Activated naive CD4-positive, alpha-beta T cell treated with anti-CD3 and anti-CD28 coated beads, Interleukin-2, amount 50 U/mL, for 16 hours (primary cell): ENCODE measurements around the gene CCNG2.

ENCODE experiments used
- DNase-seq: peaks from one replicate; pipeline ENCODE4 v3.0.0-alpha.2; 2020

CCNG2 gene

GRCh38 chr4:77147079-77147782 is 9.8 kb upstream of the CCNG2 start:
- no peak for DNase-seq

DNA sequence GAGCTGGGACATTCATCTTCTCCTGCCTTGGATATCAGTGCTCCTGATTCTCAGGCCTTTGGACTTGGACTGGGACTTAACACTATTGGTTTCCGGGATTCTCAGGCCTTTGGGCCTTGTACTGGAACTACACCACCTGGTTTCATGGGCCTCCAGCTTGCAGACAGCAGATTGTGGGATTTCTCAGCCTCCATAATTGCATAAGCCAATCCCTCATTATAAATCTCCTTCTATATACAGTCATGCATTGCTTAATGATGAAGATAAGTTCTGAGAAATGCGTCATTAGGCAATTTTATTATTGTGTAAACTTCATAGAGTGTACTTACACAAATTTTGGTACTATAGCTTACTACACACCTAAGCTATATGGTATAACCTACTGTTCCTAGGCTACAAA is 8.9 kb upstream of the CCNG2 start:
- no peak for DNase-seq

- no peak for DNase-seq
Measured at GRCh38 chr4:77149789-77150188, 7.2 kb upstream of the CCNG2 start.

- no peak for DNase-seq
Measured at GRCh38 chr4:77151241-77151640, 5.8 kb upstream of the CCNG2 start.

DNA sequence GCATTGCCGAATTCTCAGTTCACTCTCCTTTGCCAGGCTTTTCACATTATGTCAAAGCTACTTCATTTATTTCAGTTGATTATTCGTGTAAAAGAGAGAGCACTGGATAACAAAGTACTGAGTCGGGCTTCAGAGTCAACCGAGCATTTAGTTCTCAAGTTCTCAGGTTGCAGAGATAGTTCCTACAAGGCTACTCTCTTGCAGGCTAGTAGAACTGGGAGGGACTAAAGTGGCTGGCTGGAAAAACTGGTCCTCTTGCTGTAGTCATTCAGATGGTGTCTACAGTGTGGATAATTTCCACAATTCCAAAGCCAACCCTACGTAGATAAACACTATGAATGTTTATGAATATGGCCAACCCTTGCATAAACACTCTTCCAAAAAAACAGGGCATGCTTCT is 4.6 kb upstream of the CCNG2 start:
- no peak for DNase-seq

DNA sequence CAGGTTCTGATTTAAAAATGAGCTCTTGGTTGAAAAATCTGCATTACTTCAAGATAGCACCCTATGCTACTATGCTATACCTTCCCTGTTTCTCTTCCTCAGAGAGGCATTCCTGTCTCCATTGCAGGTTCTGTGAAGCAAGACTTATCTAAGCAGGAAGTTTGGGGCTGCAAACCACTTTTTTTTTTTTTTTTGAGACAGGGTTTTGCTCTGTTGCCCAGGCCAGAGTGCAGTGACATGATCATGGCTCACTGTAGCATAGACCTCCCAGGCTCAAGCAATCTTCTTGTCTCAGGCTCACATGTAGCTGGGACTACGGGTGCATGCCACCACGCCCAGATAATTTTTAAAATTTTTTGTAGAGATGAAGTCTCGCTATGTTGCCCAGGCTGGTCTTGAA is 4.0 kb upstream of the CCNG2 start:
- DNase-seq, result no peak

DNA sequence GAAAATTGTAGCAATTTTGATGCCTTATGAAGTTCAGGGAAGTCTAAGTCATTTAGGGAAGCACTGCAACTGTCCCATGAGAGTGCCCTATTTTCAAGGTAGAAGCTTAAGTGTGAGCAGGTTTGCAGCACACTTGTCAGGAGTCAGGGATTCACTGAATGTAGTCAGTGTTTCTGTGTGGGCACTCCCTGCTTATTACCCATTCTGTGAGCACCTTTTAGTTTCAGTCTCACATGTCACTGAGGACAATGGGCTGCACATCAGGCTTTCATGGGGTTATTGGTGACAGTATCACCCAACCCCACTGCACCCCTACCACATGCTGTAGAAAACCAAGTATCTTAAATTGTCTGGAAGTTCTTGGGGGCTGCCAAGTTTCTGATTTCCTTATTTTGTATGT is 2.9 kb upstream of the CCNG2 start:
- DNase-seq, result no peak

- DNase-seq, result no peak
Measured at GRCh38 chr4:77154761-77155499, 2.1 kb upstream of the CCNG2 start.

DNA sequence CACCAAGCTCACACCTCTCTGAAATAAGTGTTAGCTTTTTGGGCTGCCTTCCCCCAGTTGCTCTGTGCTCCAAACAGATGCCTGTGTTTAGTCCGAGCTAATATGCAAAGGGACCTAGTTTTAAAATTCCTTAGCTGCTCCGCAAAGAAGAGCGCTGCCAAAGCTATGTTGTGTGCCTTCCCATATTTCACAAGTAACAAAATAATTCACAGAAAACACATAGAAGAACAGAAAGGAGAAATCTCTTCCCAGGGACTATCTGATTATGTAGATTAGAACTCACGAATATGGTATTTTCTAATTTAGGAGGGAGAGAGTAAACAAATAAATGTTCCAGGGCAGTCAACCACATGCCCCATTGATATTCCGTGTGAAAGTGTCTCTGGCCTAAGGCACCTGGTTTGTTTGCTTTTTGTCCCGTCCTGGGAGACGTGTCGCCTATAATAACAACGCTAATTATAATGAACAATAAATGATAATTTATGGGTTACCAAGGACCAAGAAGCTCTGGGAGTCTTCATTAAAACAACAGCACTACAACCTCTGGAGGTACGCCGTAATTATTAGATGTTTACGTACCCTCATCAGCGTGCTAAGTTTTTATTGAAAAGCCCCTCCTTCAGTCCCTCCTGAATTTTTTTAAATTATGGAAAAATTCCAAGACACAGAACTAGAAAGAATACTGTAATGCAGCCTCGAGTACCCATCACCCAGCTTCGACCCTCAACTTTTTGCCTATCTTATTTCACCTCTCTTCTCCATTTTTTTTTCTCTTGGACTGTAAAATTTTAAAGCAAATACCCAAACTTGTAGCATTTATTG is 1.2 kb upstream of the CCNG2 start:
- no peak for DNase-seq

DNA sequence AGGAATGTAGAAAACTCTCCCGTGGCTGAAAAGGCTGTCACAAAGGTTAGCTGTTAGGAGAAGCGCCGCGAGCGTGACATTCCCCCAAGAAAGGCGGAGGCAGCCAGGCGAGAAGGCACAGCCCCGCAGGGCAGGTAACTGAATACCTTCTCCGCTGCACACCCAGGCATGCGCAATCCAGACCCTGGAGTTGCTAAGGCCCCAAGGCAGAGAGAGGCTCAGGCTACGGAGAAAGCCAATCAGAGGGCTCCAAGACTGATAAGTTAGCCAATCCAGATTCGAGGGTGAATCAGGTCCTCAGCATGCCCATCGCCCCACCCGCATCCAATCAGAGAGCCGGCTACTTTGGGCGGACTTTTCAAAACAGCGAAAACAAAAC is 485 bp upstream of the CCNG2 start:
- peak; percentile 93 for DNase-seq

GRCh38 chr4:77157859-77158486 is 966 bp downstream of the CCNG2 start:
- peak; percentile 61 for DNase-seq

GRCh38 chr4:77158487-77158861 is 1.5 kb downstream of the CCNG2 start:
- DNase-seq, result peak; percentile 31

- no peak for DNase-seq
Measured at GRCh38 chr4:77159806-77160205, 2.8 kb downstream of the CCNG2 start.

DNA sequence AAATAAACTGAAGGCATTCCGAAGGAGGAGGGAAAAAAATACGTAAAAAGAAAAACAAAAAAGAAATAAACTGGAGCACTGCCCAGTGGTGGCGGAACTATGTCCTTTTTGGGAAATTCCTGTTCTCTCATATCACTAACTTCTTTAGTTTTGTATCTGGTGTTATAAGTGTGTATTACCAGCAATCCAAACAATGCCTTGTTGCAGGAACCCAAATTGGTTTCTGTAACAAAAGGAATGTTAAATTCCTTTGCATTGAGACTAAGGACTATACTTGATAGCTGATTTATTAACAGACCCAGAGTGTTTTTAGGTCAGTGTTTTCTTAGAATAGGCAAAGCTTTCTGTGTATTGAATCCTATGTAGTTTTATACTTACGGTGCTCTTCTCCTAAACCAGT is 6.6 kb downstream of the CCNG2 start:
- no peak for DNase-seq

DNA sequence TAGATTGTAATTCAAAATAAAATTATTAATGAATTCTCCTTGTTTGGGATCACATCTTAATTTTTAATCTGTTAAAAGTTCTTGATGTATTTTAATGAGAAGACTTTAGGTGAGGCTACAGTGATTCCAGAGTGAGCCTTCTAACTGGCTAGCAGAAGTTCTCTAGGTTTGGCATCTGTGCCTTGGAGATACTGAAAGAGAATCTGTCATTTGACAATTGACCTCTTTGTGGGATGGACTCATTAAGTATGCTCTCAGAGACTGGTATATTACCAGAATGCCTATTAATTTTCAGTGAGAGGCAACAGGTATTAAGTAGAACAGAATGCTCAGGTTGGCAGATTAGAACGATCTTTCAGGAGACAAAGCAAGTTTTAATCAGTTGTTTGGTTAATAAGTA is 10.2 kb downstream of the CCNG2 start:
- DNase-seq, result no peak

DNA sequence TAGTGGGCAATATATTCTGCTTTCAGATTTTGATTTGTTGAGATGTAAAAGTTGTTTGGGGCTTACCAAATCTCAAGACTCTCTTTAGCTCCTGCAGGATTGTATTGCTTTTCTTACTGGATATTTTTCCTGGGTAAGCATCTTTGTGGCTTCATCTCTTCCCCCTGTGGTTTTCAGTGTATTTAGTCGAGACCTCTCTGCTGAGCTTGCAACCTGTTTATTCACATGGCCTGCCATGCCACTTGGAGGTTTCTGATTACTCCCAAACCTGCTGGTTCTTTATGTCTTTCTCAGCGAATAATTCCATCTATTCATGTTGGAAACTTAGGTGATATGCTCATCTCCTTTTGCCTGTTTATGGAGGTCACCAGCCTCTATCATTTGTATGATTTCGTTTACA is 10.9 kb downstream of the CCNG2 start:
- DNase-seq, result no peak

DNA sequence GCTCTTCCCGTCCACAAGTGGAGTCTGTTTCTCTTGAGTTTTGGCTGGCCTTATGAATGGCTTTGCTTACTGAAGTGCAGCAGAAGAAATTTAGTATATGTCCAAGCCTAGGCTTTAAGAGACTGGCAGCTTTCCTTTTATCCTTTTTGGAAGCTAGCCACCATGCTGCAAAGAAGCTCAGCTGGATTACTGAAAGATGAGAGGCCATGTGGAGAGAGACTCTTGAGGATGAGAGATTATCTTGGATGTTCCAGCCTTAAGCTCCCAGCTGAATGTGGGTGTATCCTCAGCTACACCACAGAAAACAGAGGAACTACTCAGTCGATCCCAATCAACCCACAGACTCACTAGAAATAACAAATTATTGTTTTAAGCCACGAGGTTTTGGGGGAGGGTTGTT is 12.5 kb downstream of the CCNG2 start:
- DNase-seq, result no peak

DNA sequence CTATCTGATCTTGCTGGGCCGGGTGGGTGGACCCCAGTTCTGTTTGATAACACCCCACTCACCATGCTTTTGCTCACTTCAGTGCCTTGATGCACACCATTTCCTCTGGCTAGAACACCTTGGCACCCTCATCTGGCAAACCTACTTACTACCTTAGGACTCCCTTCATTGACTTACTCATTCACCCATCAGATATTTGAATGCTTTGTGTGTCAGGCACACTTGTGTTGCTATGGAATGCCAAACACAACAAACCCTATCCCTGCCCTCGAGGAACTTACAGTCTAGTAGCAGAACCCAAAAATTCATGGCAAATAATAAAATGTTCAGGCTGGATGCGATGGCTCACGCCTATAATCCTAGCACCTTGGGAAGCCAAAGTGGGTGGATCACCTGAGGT is 13.9 kb downstream of the CCNG2 start:
- DNase-seq, result no peak

GRCh38 chr4:77172336-77172735 is 15.3 kb downstream of the CCNG2 start:
- no peak for DNase-seq

- no peak for DNase-seq
Measured at GRCh38 chr4:77174426-77174825, 17.4 kb downstream of the CCNG2 start.

GRCh38 chr4:77175201-77175611 is 18.2 kb downstream of the CCNG2 start:
- DNase-seq, result no peak

DNA sequence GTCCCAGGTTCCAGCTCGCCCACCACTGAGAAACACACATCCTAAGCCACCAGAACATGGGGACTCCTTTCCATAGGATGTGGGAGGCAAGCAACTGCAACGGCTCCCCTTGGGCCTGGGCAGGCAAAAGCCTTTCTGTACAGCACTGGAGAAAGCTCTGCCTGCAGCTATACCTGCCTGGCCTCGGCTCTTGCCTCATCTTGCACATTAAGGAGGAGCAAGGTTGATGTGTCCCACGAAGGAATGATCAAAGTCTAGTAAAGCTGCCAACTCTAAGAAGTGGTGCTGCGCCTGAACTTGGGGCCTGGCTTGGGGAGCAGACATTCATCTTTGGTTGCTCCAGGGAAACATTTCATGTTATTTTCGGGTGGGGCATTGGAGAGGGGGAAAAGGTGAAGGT is 19.6 kb downstream of the CCNG2 start:
- DNase-seq, result no peak

GRCh38 chr4:77177199-77177598 is 20.2 kb downstream of the CCNG2 start:
- no peak for DNase-seq

DNA sequence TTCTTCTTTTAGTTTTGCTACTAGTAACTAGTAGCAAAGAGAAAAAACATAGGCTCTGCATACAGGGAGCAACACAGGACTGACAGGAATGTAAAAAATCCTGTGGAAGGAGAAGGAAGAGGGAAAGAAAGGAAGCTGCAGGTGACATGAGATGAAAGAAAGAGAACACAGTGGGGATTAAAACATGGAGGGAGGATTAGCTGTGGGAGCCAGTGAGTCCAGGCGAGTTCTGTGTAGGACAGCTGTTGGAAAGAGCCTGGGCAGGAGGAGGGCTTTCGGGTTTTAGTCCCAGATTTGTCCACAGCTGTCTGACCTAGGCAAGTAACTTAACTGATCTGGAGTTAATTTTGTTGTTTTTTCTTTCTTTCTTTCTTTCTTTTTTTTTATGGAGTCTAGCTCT is 21.6 kb downstream of the CCNG2 start:
- no peak for DNase-seq
